Stimulated activated CD8-positive, alpha-beta memory T cell treated with anti-CD3 and anti-CD28 coated beads, Interleukin-4, amount 100 ng/mL, for 48 hours (primary cell): ENCODE measurements around the gene TRIP13.
A peak's percentile ranks its signal among the peaks of the same experiment; 100 is the strongest.

Experiments used
- DNase-seq: peaks from one replicate; pipeline ENCODE4 v3.0.0-alpha.2; 2020

Gene TRIP13

DNA sequence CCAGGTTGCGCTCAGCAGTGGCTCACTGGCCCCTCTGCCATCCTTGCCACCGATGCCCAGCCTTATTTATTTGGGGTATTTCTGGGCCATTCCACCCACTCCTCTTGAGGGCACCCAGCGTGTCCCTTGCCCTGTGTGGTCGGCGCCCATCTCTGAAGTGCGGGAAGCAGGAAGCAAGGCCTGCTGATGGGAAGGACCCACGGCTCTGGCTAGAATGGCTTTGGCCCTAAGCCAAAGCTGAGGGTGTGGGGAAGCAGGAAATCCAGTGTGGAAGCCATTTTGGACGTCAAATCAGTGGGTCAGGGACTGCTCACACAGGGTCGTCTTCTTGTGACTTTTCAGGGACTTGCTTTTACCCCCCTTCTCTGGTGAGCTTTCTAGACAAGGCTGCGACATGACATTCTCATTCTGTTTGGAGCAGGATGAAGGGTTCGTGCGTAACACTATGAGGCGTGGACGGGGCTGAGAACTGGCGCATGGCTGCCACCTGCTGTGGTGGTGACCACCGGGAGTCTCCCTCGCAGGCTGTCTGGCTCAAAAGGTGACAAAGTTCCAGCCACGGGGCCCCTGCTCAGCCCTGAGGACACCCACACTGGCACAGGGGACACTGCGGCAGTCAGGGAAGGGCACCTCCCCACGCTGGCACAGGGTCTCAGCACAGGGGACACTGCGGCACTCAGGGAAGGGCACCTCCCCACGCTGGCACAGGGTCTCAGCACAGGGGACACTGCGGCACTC lies 65.2 kb downstream of the TRIP13 start:
- DNase-seq, result no peak

GRCh38 chr5:958701-959571 lies 66.3 kb downstream of the TRIP13 start:
- no peak for DNase-seq

DNA sequence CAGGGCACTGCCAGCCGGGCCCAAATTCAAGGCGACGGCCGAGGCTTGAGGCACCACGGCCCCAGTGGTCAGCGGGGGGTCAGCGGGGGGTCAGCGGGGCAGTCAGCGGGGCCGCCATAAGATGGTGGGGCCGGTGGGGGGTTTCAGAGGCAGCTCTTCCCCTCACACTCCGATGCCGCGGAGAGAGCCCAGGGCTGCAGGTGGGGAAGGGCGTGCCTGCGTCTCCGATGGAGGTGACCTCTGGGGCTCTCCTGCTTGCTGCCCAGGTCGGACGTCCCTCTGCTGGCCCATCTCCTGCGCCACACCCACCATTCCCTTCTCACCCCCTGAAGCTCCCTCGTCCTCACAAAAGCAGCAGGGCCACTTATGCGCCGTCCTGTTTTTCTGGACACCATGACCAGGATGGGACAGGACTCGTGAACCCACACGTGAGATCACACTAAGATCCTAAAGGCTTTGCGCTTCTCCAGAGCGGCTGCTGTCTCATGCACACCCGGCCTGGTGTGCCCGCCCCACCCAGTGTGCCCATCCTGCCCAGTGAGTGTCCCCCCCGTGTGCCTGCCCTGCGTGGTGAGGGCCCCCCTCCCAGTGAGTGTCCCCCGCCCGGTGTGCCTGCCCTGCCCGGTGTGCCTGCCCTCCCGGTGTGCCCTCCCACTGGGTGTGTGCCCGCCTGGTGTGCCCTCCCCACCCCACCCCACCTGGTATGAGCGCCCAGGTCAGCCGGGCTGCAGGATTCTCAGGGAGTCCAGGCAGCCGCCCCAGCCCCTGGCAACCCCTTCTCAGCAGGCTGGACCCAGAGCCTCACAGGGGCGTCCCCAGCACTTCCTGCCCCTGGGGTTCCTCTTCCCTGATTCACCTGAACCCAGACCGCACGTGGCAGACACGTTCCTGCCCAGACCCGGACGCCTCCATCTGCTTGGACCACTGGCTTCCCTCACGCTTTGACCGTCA lies 67.2 kb downstream of the TRIP13 start:
- DNase-seq, result no peak

GRCh38 chr5:960551-960950 lies 67.9 kb downstream of the TRIP13 start:
- no peak for DNase-seq

DNA sequence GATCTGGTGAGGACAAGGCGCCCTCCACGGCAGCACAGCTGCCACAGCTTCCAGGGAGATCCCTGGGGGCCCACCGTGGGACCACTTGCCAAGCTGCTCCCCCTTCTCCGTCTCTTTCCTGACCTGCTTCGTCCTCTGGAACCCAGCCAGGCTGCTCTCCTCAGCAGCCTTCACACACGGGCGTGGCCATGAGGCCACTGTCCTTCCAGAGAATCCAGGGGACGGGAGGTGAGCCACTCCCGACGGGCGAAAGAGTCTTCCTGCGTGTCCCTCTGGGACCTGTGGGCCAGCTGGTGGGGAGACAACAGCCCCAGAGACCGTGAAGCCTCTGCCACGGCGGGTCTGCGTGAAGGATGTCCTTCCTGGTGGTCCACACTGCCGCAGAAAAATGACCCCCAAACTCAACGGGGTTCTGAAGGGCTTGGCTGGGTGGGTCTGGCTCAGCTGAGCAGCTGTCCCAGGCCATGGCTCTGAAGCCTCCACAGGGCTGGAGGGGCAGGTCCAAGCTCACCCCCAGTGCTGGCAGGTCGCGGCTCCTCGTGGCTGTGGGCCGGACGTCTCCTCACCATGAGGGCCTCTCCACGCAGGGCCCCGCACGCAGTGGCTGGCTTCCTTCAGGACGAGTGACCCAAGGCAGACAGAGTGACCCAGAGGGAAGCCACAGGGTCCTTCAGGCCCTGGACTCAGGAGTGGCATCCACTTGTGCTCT lies 68.5 kb downstream of the TRIP13 start:
- DNase-seq, result no peak

- DNase-seq, result no peak
Observed at GRCh38 chr5:961711-962240, 69.1 kb downstream of the TRIP13 start.

DNA sequence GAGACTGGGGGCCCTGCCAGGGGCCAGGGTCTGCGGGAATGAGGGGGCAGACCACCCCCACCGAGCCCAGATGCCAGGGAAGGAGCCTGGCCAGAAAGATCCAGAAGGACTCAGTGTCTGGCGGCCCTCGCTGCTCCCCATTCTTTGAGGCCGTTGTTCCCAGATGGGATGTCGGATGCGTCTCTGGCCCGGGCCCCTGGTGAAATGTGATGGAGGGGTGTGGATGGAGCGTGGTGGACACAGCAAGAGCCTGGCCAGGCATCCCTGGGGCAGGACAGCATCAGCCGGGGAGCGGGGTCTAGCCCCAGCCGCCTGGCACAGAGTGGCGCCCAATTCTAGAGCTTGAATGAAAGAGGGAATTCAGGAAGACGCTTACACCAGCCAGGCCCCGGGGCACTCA lies 69.7 kb downstream of the TRIP13 start:
- DNase-seq, result no peak

DNA sequence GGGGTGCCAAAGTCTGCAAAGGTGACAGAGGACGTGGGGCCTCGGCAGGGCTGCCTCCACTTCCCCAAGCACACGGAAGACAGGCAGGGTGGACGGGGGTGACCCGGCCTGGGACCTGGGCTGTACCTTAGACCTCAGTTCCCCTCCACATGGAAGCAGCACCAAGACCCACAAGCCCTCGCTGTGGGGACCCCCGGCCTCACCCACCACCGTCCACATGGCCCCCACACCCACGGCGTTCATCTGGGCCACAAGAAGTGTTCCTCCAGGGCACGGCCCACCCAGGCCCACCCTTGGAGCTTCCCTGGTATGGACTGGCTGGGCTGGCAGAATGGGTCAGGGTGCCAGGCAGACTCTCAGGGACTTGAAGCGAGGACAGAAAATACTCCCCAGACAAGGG lies 70.1 kb downstream of the TRIP13 start:
- DNase-seq, result no peak

DNA sequence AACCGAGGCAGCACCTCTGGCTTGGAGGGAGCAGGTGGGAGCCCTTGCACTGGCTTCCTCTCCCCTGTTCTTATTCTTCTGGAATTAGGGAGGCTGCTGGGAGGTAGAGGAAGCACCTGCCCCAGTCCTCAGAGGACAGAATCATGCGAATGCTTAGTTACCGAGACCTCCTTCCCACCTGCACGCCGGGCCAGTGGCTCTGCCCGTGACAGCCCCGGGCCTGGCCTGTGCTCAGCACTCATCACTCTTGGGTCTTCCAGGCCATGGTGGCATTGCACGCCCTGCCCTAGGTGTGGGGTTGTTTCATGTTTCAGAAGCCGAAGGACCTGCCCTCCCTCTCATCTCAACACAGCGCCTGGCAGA lies 70.6 kb downstream of the TRIP13 start:
- no peak for DNase-seq

DNA sequence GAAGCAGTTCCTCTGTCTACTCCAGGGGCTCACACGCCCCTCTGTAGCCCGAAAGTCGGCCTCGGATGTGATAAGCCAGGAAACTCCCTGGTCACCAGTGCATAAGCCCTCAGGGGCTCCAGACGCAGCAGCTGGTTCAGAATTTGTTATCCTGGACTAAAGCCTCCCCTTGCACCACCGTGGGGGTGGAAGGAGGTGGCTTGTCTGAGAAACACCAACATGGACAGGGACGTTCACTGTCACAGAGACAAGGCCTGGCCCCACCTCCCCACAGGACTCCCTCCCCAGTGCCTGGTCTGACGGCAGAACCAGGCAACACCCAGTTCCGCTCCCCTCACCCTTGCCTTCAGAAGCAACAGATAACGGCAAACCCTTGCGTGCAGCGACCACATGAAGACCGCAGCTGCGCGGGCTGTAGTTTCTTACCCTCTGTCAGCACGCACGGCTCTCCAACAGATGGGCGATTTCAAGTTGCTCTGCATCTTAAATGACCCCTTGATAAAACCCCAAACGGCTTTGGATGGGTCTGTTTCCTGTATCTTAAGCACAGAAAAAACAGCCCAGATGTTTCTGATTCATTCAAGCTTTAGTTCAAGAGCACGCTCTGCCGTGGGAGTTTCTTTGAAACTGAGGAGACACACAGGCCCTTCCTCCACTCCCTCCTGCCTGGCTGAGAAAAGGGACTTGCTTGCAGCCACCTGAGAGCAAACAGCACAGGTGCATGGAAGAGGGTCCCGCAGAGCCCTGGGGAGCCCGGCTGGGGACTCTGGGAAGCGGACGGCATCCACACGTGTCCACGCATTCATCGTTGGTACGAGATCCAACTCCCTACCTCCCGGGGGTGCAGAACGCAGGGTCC lies 71.2 kb downstream of the TRIP13 start:
- peak; percentile 65 for DNase-seq

- DNase-seq, result no peak
Observed at GRCh38 chr5:964821-965220, 72.1 kb downstream of the TRIP13 start.

- DNase-seq, result no peak
Observed at GRCh38 chr5:965604-966344, 73.1 kb downstream of the TRIP13 start.

DNA sequence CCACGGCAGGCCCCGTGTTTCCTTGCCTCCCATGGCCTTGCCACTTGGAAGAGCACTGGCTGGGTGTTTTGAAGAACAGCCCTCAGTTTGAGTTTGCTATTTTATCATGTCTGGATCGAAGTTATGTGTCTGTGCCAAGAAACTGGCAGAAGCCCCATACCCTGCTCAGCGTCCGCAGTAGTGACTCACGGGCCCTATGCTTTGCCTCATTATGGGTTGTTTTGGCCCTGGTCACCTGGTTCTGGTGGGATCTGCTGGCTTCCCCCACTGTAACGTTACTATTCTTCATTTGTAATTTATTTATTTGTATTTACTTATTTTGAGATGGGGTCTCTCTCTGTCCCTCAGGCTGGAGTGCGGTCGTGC lies 73.6 kb downstream of the TRIP13 start:
- no peak for DNase-seq

DNA sequence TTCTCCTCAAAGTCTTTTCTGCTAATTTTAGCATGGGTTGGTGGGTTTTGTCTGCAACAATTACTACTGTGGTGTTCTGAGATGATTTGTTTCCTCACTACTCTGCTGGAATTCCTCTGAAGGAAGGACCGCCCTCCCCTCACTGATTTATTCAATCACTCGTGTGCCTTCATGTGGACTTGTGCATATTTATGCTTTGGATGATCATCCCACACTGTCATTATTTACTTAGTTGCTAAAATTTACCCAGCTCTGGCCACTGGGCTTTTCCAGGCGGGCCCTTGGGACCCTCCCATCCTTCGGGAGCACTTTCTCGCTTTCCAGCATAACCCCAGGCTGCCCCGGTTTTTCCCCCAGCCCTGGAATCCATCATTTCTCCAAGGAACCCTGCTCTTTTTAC lies 74.3 kb downstream of the TRIP13 start:
- DNase-seq, result no peak
